LNCaP clone FGC (cell line): ENCODE data around the gene ADD3.

Experiments
- DNase-seq: peaks from one replicate; pipeline ENCODE4 v3.0.0-alpha.2; 2011; ENCODE audit warnings: low read depth
- H3K4me3 ChIP-seq: 2 replicates; pipeline ENCODE4 v1.5.1; 2011; ENCODE audit warnings: mild to moderate bottlenecking, low read depth, low read length, control low read depth
- TF ChIP-seq, protein P1 (sequence below): IDR thresholded peaks from 2 replicates; pipeline ENCODE4 v1.5.1; 2012; ENCODE audit warnings: mild to moderate bottlenecking; ENCODE audit not compliant: control insufficient read depth, insufficient read depth; ENCODE audit errors: extremely low read depth

Gene ADD3

DNA sequence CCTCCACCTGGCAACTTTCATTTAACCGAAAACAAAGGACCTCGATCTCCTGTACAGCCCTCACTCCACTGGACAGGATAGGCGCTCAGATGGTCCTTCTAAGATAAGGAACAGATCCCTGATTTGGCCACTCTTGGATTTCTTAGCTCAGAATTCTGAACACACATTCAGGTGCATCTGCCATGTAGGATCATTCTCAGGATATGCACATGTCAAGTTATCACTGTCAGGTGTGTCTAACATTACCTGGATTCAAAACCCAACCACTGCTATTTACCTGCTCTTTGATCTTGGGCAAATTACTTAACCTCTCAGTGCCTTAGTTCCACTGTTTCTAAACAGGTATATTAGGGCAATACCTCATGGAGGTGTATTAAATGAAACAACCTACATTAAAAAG, 12.2 kb upstream of the ADD3 start:
- DNase-seq, result no peak
- H3K4me3 ChIP-seq, result no peak overlapping the region
- TF ChIP-seq, protein P1, sequence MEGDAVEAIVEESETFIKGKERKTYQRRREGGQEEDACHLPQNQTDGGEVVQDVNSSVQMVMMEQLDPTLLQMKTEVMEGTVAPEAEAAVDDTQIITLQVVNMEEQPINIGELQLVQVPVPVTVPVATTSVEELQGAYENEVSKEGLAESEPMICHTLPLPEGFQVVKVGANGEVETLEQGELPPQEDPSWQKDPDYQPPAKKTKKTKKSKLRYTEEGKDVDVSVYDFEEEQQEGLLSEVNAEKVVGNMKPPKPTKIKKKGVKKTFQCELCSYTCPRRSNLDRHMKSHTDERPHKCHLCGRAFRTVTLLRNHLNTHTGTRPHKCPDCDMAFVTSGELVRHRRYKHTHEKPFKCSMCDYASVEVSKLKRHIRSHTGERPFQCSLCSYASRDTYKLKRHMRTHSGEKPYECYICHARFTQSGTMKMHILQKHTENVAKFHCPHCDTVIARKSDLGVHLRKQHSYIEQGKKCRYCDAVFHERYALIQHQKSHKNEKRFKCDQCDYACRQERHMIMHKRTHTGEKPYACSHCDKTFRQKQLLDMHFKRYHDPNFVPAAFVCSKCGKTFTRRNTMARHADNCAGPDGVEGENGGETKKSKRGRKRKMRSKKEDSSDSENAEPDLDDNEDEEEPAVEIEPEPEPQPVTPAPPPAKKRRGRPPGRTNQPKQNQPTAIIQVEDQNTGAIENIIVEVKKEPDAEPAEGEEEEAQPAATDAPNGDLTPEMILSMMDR, result no peak

DNA sequence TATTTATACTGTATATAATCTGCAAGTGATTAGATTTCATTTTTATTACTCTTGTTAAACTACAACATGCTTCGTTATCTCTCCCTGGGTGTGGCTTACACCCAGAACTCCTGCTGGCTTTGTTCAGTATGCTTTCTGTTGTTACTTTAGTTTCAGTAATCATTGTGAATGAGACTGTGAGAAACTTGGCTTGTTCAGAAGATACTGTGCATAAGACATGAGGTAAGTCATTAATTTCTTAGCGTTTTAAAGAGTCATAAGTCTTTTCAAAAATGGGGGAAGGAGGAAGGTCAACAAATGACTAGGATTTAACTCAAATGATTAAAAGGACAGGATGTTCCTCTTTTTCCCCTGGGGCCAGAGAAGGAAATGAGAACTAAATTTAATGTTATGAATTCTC, 11.6 kb upstream of the ADD3 start:
- H3K4me3 ChIP-seq, result no peak overlapping the region
- TF ChIP-seq, protein P1, result no peak
- DNase-seq, result peak; percentile 84

DNA sequence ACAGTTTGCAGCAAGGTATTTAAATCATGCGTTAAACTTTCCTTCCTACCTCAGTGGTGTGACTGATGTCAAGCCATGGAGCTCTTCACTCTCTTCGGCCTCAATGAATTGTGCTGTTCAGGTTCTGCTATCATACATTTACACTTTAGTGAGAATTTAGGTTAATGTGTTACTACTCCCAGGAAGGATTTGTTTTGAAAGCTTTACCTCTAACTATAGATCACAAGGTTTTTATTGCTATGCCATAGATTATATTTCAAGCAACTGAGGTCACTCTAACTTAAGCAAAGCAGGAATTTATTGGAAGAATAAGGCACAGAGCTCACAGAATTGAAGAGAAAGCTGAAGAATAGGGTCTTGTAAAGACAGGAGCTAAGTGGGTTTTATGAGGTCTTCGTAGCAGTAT, 11.0 kb upstream of the ADD3 start:
- no peak overlapping the region for H3K4me3 ChIP-seq
- TF ChIP-seq, protein P1, result no peak
- DNase-seq, result no peak

DNA sequence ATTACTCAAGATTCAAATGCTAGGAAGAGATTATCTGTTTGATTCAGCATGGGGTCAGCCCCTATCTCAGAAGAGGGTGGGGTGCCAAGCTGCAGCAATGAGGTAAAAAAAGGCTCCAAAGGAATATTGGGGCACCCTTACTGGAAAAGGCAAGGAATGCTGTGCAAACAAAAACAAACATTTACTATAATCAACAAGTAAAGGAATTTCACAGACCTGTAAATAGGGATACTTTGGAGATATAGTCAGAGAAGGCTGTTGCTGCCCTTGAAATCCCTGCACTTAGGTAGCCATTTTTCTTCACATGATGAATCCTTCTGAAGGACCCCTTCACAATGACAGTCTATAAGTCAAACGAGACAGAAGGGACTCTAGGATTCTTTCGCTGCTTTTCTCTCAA, 10.6 kb upstream of the ADD3 start:
- H3K4me3 ChIP-seq, result no peak overlapping the region
- no peak for DNase-seq
- TF ChIP-seq, protein P1, result no peak

DNA sequence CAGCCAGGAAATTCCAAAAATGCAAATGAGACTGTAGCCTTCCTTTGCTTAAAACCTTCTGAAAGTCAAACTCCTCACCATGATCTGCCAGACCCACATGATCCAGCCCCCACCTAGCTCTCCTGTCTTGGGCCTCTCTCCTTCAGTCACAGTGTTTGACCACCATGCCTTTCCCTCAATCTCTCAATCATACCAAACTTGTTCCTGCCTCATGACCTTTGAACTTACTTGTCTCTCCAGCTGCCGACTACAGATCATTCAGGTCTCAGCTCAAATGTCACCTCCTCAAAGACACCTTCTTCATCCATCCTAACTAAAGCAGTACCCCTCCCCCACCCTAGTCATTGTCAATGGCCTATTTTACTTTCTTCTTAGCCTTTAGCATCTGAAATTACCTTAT, 9.3 kb upstream of the ADD3 start:
- no peak overlapping the region for H3K4me3 ChIP-seq
- no peak for DNase-seq
- TF ChIP-seq, protein P1, result no peak

DNA sequence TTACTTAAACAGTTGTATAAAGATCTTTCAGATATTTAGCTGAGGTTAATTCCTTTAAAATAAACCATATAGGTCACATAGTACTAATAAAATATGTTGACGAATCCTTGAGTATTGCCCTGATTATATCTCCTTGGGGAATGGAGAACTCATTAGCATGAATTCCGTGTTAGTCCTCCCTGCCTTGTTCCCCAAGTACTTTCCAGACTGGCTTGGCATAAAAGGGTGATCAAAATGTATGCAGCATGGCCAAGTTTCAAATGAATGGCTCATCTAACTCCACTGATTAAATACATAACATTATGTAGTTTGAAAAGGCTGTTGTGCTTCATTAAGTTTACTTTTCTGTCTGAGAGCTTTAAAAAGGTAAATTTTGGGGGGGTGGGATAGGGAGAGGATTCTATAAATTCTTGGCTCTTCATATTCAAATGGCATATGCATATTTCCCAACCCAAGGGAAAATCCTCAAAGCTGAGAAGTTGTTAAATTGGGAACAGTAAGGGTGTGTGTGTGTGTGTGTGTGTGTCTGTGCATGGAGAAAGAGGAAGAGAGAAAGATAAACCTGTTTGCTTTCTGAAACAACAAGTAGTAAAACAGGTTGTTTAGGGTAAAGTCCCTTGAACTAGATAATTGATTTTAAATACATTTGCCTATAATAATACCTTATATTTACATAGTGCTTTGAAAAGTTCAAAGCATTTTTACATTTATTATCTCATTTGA, 4.8 kb upstream of the ADD3 start:
- TF ChIP-seq, protein P1, result no peak
- DNase-seq, result peak; percentile 90
- 0 out of 2 replicates have a peak overlapping the region, but pooled peaks have one; percentile 10 for H3K4me3 ChIP-seq

DNA sequence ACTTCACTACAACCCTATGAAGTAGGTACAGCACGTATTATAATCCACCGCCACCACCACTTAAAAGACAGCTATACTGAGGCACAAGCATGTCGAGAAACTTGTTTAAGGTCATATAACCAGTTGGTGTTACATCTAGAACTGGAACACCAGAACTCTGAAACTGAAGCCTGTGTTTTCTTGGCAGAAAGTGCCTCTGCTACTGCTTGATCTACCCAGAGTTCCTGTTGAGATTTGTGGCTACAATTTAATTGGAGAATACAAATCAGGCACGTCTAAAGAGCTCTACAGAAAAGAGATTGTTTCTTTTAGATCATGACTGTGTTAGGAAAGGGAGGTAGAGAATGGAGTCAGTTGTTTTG, 4.3 kb upstream of the ADD3 start:
- no peak overlapping the region for H3K4me3 ChIP-seq
- peak; percentile 82 for DNase-seq
- TF ChIP-seq, protein P1, result no peak
